ENCODE data around the gene UBE2E2. TPM values are rescaled to one million over a fixed set of nuclear protein-coding genes. Genes with fewer than 3 reads are reported as not detected.

UBE2E2 gene
- total RNA-seq, 1 experiment from 2014 or later = 54.9 TPM

GRCh38 chr3:23404246-23404645, 201.1 kb downstream of the UBE2E2 start:
- DNase-seq (ENCODE audit: low spot score) (no peak), ATAC-seq (no peak)
- Mint-ChIP-seq H3K4me3 (no peak overlapping the region), H3K4me1 (peaks cover 41% of the 10 kb centered on the region), H3K27me3 (ENCODE audit: low read depth) (no peaks in the 10 kb centered on the region), H3K36me3 (no peaks in the 10 kb centered on the region), H3K9me3 (no peaks in the 10 kb centered on the region), H3K27ac (no peak overlapping the region)
- ChIA-PET POLR2A (no interaction called here), CTCF (no interaction called here)
- TF ChIP-seq NFATC4 (CRISPR knock-in tag; IDR thresholded peaks at IDR 0.05) (no peak), NFYB (CRISPR knock-in tag; conservative IDR thresholded peaks at IDR 0.05; ENCODE audit: low read depth) (no peak), RORB (CRISPR knock-in tag; IDR thresholded peaks at IDR 0.05) (no peak), SOX15 (CRISPR knock-in tag; IDR thresholded peaks at IDR 0.05) (no peak), SP1 (CRISPR knock-in tag; conservative IDR thresholded peaks at IDR 0.05) (no peak), E2F4 (CRISPR knock-in tag; IDR thresholded peaks at IDR 0.05; ENCODE audit: borderline replicate concordance, low read depth) (no peak), ESRRA (CRISPR knock-in tag; IDR thresholded peaks at IDR 0.05; ENCODE audit: borderline replicate concordance) (no peak)
- TF ChIP-seq, protein P1, sequence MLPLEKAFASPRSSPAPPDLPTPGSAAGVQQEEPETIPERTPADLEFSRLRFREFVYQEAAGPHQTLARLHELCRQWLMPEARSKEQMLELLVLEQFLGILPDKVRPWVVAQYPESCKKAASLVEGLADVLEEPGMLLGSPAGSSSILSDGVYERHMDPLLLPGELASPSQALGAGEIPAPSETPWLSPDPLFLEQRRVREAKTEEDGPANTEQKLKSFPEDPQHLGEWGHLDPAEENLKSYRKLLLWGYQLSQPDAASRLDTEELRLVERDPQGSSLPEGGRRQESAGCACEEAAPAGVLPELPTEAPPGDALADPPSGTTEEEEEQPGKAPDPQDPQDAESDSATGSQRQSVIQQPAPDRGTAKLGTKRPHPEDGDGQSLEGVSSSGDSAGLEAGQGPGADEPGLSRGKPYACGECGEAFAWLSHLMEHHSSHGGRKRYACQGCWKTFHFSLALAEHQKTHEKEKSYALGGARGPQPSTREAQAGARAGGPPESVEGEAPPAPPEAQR (CRISPR knock-in tag; IDR thresholded peaks at IDR 0.05) = no peak

GRCh38 chr3:23405081-23405480, 202.0 kb downstream of the UBE2E2 start:
- no peaks in the 10 kb centered on the region for H3K9me3 Mint-ChIP-seq
- POLR2A ChIA-PET = no interaction called here
- peak overlapping the region; percentile 67; the same call in 1 of the 2 replicates for H3K27ac Mint-ChIP-seq
- TF ChIP-seq PREB (CRISPR knock-in tag; IDR thresholded peaks at IDR 0.05; ENCODE audit: borderline replicate concordance) (no peak), ZNF423 (CRISPR knock-in tag; IDR thresholded peaks at IDR 0.05) (no peak), ZBTB43 (CRISPR knock-in tag; IDR thresholded peaks at IDR 0.05) (no peak), MYBL2 (CRISPR knock-in tag; IDR thresholded peaks at IDR 0.05) (no peak), ZNF232 (CRISPR knock-in tag; IDR thresholded peaks at IDR 0.05) (no peak), ELF4 (CRISPR knock-in tag; IDR thresholded peaks at IDR 0.05; ENCODE audit: low read depth) (no peak)
- no peak overlapping the region for H3K4me3 Mint-ChIP-seq
- H3K27me3 Mint-ChIP-seq (ENCODE audit: low read depth) = no peaks in the 10 kb centered on the region
- DNase-seq (ENCODE audit: low spot score) (no peak), ATAC-seq (no peak)
- H3K4me1 Mint-ChIP-seq = peaks cover 45% of the 10 kb centered on the region
- H3K36me3 Mint-ChIP-seq = no peaks in the 10 kb centered on the region
- CTCF ChIA-PET = no interaction called here

- H3K27ac Mint-ChIP-seq = peak overlapping the region; percentile 81; the same call in 1 of the 2 replicates
- no peak overlapping the region for H3K4me3 Mint-ChIP-seq
- no peaks in the 10 kb centered on the region for H3K9me3 Mint-ChIP-seq
- H3K27me3 Mint-ChIP-seq (ENCODE audit: low read depth) = no peaks in the 10 kb centered on the region
- H3K36me3 Mint-ChIP-seq = no peaks in the 10 kb centered on the region
- ChIA-PET CTCF (no interaction called here), POLR2A (no interaction called here)
- ATAC-seq = peak; percentile 33; the same call in 1 of the 2 replicates
- peaks cover 50% of the 10 kb centered on the region for H3K4me1 Mint-ChIP-seq
- DNase-seq (ENCODE audit: low spot score) = no peak
- TF ChIP-seq, protein P2, sequence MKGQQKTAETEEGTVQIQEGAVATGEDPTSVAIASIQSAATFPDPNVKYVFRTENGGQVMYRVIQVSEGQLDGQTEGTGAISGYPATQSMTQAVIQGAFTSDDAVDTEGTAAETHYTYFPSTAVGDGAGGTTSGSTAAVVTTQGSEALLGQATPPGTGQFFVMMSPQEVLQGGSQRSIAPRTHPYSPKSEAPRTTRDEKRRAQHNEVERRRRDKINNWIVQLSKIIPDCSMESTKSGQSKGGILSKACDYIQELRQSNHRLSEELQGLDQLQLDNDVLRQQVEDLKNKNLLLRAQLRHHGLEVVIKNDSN (CRISPR knock-in tag; IDR thresholded peaks at IDR 0.05) = no peak
- TF ChIP-seq SP1 (CRISPR knock-in tag; conservative IDR thresholded peaks at IDR 0.05) = no peak
- TF ChIP-seq ZNF423 (CRISPR knock-in tag; IDR thresholded peaks at IDR 0.05) = no peak
- no peak for TF ChIP-seq PREB (CRISPR knock-in tag; IDR thresholded peaks at IDR 0.05; ENCODE audit: borderline replicate concordance)
- TF ChIP-seq EMX1 (CRISPR knock-in tag; IDR thresholded peaks at IDR 0.05) = no peak
- TF ChIP-seq NR1H2 (CRISPR knock-in tag; IDR thresholded peaks at IDR 0.05) = no peak
- no peak for TF ChIP-seq AFF4 (CRISPR knock-in tag; IDR thresholded peaks at IDR 0.05; ENCODE audit: borderline replicate concordance)
Measured at GRCh38 chr3:23406601-23407000, 203.5 kb downstream of the UBE2E2 start.

Measured in WTC11 (cell line).